Mucosa of stomach (tissue), 1 donor: ENCODE results near the gene CTNND2.
"Not testable (repeated sequence)": the region's sequence is repeated elsewhere in the genome, so short reads cannot be mapped to it uniquely, and the experiment has no call there.

Source experiments
- H3K27me3 ChIP-seq: one replicate; pipeline ENCODE4 v1.7.0; 2013; ENCODE audit warnings: mild to moderate bottlenecking, low read length; ENCODE audit not compliant: control insufficient read depth, insufficient read depth
- H3K36me3 ChIP-seq: one replicate; pipeline ENCODE4 v1.7.0; 2013; ENCODE audit warnings: low read length; ENCODE audit not compliant: control insufficient read depth, insufficient read depth
- H3K4me1 ChIP-seq: one replicate; pipeline ENCODE4 v1.7.0; 2013; ENCODE audit warnings: mild to moderate bottlenecking, low read length; ENCODE audit not compliant: control insufficient read depth, insufficient read depth
- H3K4me3 ChIP-seq: one replicate; pipeline ENCODE4 v1.7.0; 2013; ENCODE audit warnings: low read length
- H3K9ac ChIP-seq: one replicate; pipeline ENCODE4 v1.7.0; 2013; ENCODE audit warnings: mild to moderate bottlenecking, low read length, moderate library complexity
- H3K9me3 ChIP-seq: one replicate; pipeline ENCODE4 v1.7.0; 2013; ENCODE audit warnings: mild to moderate bottlenecking, low read length, moderate library complexity; ENCODE audit not compliant: control insufficient read depth
- donor health status: Pancreatic carcinoma.

The CTNND2 gene

DNA sequence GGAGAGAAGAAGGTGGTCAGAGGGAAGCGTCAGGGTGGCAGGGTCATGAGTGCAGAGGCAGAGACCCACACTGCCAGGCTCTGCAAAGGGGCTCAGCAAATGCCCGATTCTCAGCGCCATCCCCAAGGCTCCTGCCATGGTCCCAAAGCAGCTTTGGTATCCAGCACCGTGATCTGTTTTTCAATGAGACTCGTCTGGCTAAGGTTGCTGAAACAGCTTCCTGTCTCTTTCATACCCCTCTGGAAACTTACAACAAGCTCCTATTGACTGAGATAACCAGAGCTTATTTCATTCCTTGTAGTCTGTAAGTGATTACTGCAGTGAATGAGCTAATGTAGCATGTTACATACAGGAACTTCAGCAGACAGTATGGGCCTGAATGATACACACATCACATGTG, 574.6 kb downstream of the CTNND2 start:
- no peak overlapping the region for H3K9ac ChIP-seq
- no peaks in the 10 kb centered on the region for H3K4me1 ChIP-seq
- no peaks in the 10 kb centered on the region for H3K36me3 ChIP-seq
- no peaks in the 10 kb centered on the region for H3K27me3 ChIP-seq
- H3K9me3 ChIP-seq = no peaks in the 10 kb centered on the region
- no peak overlapping the region for H3K4me3 ChIP-seq

DNA sequence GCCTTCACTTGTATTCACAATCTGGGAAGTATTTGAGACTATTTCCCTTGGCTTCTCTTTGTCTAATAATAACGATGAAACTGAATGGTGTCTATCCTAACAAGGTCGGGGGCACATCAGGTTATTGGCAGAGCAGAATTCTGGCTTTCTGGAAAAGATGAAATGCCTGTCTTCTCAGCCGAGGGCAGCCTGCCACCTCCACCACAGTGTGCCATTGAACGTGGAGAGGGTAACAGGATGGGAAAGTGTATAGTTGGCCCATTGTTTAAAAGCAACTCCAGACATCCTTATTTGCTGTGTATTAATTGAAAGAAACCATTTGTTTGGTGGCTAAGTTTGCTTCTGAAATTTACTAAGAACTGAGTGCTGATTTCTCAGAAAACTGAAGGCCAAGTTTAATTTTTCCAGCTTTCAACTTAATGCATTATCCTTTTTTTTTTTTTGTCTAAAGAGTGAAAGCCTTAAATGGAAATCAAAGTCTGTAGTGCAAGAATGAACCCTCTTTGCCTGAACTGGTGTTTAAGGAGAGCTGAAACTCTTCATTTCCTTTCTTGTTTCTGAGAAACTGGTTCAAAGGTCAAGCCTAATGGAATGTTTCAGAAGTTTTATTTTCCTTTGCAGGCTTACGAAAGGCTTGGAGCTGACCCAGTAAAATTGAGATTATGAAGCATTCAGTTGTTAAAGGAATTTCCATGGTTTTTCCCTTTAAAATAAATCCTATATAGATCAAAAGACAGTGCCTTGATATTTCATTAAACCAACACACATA, 579.5 kb downstream of the CTNND2 start:
- no peak overlapping the region for H3K4me3 ChIP-seq
- H3K9ac ChIP-seq = no peak overlapping the region
- H3K36me3 ChIP-seq = no peaks in the 10 kb centered on the region
- no peaks in the 10 kb centered on the region for H3K27me3 ChIP-seq
- H3K4me1 ChIP-seq = no peaks in the 10 kb centered on the region
- H3K9me3 ChIP-seq = no peaks in the 10 kb centered on the region

DNA sequence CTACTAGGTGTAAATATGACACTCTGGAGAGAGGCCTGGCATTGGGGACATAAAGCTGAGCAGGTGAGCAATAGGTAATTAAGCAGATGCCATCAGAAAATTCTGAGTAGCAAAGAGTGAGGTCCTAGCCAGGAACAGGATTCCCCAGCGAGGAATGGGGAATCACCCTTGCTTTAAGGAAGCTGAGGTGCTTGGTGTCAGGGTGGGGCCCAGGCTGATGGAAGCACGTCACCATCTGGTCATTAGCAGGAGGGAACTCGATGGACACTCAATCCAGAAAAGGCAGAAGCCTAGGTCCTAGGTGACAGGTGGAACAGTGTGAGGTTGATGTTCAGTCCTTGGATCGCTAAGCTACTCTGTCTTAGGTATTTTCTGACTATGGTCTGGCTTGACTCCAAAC, 580.5 kb downstream of the CTNND2 start:
- H3K9me3 ChIP-seq = no peaks in the 10 kb centered on the region
- no peak overlapping the region for H3K9ac ChIP-seq
- no peaks in the 10 kb centered on the region for H3K4me1 ChIP-seq
- no peak overlapping the region for H3K4me3 ChIP-seq
- H3K27me3 ChIP-seq = no peaks in the 10 kb centered on the region
- no peaks in the 10 kb centered on the region for H3K36me3 ChIP-seq

DNA sequence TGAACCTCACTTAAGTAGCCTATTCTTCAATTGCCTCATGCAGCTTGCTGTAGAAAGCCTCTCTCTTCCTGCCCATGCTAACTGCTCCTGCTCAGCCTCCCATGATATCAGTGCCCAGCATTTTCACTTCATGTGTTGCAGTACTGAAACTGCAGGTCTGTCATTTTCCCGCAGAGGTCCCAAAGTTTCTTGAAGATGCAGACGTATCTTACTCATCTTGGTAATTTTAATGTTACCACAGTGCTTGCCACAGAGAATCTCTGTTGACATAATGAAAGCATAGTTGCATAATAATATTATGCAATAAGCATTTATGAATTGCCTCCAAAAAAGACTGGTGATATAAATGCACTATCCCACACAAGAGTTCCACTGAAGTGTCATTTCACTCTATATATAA, 582.1 kb downstream of the CTNND2 start:
- H3K4me1 ChIP-seq = no peaks in the 10 kb centered on the region
- no peak overlapping the region for H3K9ac ChIP-seq
- no peaks in the 10 kb centered on the region for H3K36me3 ChIP-seq
- H3K9me3 ChIP-seq = no peaks in the 10 kb centered on the region
- no peak overlapping the region for H3K4me3 ChIP-seq
- H3K27me3 ChIP-seq = no peaks in the 10 kb centered on the region

DNA sequence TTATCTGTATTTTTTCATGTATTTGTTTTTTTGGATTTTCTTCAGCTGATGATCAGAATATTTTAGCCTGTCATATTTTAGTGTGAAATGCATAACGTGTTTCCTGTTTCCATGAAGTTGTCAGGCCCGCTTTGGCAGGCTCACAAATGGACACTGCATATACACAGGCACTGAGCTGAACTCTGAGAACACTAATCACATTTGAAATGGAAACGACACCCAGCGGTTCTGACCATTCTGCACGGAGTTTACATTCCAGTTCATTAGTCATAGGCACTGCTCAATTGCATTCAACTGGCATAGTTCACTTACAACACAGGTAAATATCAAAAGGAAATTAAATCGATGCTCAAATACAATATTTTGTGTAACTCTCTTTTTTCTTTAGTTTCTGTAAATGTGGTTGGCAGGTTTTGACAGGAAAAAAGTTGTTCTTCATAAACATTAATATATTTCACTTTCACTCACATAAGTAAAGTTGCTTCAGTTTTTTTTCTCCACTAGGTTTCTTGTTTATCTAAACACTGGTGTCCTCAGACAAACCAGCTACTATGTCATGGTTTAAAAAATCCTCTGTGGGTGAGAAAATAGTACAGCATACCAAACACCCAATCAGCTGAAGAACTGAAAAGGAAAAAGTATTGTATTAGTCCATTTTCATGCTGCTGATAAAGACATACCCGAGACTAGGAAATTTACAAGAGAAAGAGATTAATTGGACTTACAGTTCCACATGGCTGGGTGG, 584.2 kb downstream of the CTNND2 start:
- H3K4me1 ChIP-seq = no peaks in the 10 kb centered on the region
- H3K4me3 ChIP-seq = no peak overlapping the region
- H3K36me3 ChIP-seq = no peaks in the 10 kb centered on the region
- no peak overlapping the region for H3K9ac ChIP-seq
- no peaks in the 10 kb centered on the region for H3K9me3 ChIP-seq
- no peaks in the 10 kb centered on the region for H3K27me3 ChIP-seq

DNA sequence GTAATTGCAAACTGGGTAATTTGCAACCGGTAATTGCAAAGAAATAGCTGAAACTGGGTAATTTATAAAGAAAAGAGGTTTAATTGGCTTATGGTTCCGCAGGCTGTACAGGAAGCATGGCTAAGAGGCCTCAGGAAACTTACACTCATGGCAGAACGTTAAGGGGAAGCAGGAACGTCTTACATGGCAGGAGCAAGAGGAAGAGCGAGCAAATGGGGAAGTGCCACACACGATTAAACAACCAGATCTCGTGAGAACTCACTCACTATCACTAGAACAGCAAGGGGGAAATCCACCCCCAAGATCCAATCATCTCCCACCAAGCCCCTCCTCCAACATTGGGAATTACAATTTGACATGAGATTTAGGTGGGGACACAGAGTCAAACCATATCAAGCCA, 590.6 kb downstream of the CTNND2 start:
- not testable (repeated sequence) for H3K27me3 ChIP-seq, H3K9ac ChIP-seq, H3K4me1 ChIP-seq, H3K4me3 ChIP-seq, H3K9me3 ChIP-seq, H3K36me3 ChIP-seq

DNA sequence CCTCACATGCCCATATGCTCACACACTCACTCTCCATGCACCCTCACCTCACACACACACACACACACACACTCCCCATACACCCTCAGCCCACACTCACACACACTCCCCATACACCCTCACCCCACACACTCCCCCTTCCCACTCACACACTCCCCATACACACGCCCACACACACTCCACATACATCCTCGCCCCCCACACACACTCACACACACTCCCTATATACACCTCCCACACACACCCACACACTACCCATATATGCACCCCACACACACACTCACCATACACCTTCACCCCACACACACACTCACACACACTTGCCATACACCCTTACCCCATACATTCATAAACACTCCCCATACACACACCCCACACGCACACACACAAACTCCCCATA, 592.5 kb downstream of the CTNND2 start:
- Histone ChIP-seq H3K36me3 (no peaks in the 10 kb centered on the region), H3K4me3 (no peak overlapping the region), H3K9ac (no peak overlapping the region), H3K4me1 (no peaks in the 10 kb centered on the region), H3K27me3 (no peaks in the 10 kb centered on the region), H3K9me3 (no peaks in the 10 kb centered on the region)

DNA sequence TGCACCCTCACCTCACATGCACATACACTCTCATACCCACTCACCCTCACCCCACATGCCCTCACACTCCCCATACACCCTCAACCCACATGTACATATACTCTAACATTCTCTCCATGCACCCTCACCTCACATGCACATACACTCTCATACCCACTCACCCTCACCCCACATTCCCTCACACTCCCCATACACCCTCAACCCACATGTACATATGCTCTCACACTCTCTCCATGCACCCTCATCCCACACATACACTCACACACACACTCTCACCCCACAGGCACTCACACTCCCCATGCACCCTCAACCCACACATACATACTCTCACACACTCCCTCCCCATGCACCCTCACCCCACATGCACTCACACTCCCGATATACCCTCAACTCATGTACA, 593.0 kb downstream of the CTNND2 start:
- Histone ChIP-seq H3K9ac (no peak overlapping the region), H3K36me3 (no peaks in the 10 kb centered on the region), H3K27me3 (no peaks in the 10 kb centered on the region), H3K4me1 (no peaks in the 10 kb centered on the region), H3K9me3 (no peaks in the 10 kb centered on the region), H3K4me3 (no peak overlapping the region)

DNA sequence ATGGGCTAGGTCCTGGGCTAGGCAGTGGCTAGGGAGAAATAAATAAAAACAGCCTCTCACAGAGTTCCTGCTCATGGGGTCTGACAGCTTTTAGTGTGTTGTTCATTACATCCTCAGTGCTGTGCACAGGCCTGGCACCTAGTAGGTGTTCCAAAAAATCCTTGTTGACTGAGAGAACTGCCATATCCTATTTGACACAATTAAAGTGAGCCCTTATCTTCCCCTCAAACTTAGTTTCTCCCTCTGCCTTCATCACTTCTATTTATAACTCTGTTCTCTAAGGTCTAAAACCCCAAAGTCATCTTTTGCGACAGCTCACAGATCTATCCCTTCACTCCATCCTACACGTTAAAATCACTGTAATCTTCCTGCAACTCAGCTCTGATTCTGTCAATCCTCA, 594.1 kb downstream of the CTNND2 start:
- no peak overlapping the region for H3K4me3 ChIP-seq
- no peak overlapping the region for H3K9ac ChIP-seq
- H3K36me3 ChIP-seq = no peaks in the 10 kb centered on the region
- H3K27me3 ChIP-seq = no peaks in the 10 kb centered on the region
- H3K4me1 ChIP-seq = no peaks in the 10 kb centered on the region
- H3K9me3 ChIP-seq = no peaks in the 10 kb centered on the region

DNA sequence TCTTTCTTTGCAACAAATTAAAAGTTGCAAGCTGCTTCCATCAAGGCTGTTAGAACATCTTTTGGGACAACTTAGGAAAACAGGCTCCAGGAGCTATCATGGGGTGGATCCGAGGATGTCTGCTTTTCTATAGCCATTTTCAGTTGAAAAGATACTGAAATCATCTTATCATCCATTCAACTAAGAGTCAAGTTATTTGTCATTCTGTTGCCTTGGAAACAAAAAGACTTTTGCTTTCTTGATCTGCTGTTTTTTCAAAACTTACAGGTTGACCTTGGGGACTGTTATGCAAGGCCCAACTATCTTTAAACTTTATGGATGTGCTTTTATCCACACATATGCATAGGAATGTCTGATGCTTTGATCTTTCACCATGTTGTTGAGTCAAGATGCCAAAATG, 597.9 kb downstream of the CTNND2 start:
- Histone ChIP-seq H3K4me3 (no peak overlapping the region), H3K4me1 (no peaks in the 10 kb centered on the region), H3K9me3 (no peaks in the 10 kb centered on the region), H3K9ac (no peak overlapping the region), H3K27me3 (no peaks in the 10 kb centered on the region), H3K36me3 (no peaks in the 10 kb centered on the region)

DNA sequence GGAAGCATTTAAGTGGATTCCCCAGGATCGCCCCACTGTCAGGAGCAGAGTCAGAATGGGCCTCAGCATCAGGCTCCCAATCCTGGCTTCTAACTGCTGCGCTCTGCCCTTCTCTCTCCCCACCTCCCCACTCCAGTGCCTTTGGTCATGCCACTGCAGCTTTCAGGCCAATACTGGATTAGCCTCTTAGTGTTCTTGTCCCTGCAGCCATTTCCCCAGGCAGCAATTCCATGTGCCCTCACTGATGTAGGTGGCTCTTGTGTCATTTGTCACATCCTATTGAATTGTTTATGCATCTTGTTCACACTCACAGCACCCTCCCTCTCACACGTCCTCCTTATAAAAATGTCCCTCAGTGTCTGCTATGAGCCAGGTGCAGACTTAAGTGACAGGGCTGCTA, 599.0 kb downstream of the CTNND2 start:
- H3K36me3 ChIP-seq = no peaks in the 10 kb centered on the region
- H3K9ac ChIP-seq = no peak overlapping the region
- H3K4me3 ChIP-seq = no peak overlapping the region
- no peaks in the 10 kb centered on the region for H3K9me3 ChIP-seq
- no peaks in the 10 kb centered on the region for H3K27me3 ChIP-seq
- no peaks in the 10 kb centered on the region for H3K4me1 ChIP-seq

DNA sequence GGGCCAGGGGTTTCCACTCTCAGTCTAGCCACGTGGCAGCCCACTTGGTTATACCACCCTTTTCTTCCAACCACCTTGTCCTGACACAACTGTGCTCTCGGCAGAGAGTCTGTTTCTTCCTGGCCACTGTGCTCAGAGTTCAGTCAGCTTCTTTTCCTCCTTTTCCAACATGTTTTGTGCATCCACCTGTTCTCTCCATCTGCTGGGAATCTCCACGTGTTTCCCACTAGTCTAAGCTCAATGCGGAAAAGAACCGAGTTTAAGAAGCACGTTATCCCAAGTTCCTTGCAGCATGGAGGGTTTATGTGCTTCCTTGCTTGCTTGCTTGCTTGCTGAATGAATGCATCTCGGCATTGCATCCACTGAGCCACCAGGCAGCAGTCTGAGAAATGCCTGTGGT, 599.6 kb downstream of the CTNND2 start:
- H3K36me3 ChIP-seq = no peaks in the 10 kb centered on the region
- no peaks in the 10 kb centered on the region for H3K4me1 ChIP-seq
- no peaks in the 10 kb centered on the region for H3K9me3 ChIP-seq
- no peak overlapping the region for H3K9ac ChIP-seq
- no peaks in the 10 kb centered on the region for H3K27me3 ChIP-seq
- no peak overlapping the region for H3K4me3 ChIP-seq
